ENCODE data around the gene MYOF.

DNA sequence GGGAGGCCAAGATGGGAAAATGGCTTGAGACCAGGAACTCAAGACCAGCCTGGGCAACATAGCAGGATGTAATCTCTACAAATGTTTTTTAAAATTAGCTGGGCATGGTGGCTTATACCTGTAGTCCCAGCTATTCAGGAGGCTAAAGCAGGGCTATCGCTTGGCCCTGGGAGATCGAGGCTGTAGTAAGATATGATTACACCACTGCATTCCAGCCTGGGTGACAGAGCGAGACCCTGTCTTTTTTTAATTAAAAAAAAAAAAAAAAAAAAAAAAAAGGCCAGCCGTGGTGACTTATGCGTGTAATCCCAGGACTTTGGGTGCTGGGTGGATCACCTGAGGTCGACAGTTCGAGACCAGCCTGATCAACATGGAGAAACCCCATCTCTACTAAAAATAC, 27.4 kb downstream of the MYOF start:
- TF ChIP-seq, protein P1, sequence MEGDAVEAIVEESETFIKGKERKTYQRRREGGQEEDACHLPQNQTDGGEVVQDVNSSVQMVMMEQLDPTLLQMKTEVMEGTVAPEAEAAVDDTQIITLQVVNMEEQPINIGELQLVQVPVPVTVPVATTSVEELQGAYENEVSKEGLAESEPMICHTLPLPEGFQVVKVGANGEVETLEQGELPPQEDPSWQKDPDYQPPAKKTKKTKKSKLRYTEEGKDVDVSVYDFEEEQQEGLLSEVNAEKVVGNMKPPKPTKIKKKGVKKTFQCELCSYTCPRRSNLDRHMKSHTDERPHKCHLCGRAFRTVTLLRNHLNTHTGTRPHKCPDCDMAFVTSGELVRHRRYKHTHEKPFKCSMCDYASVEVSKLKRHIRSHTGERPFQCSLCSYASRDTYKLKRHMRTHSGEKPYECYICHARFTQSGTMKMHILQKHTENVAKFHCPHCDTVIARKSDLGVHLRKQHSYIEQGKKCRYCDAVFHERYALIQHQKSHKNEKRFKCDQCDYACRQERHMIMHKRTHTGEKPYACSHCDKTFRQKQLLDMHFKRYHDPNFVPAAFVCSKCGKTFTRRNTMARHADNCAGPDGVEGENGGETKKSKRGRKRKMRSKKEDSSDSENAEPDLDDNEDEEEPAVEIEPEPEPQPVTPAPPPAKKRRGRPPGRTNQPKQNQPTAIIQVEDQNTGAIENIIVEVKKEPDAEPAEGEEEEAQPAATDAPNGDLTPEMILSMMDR (IDR thresholded peaks at IDR 0.05 in 2 of 3, conservative IDR thresholded peaks at IDR 0.05 in 1 of 3; ENCODE audit: control insufficient read depth in 2 of 3, extremely low read depth in 1 of 3, insufficient read depth in 1 of 3, low read depth in 3 of 3, low read length in 3 of 3), result no peak
- no peak for TF ChIP-seq TBL1XR1 (IDR thresholded peaks at IDR 0.05; ENCODE audit: low read depth, low read length)
- no peak for TF ChIP-seq RCOR1 (conservative IDR thresholded peaks at IDR 0.05; ENCODE audit: low read depth, low read length)
- no peak for TF ChIP-seq MAX (IDR thresholded peaks at IDR 0.05; ENCODE audit: low read depth, low read length)
- TF ChIP-seq SUZ12 (IDR thresholded peaks at IDR 0.05; ENCODE audit: unreplicated experiment), result no peak
- no peak for TF ChIP-seq SMARCA5 (IDR thresholded peaks at IDR 0.05)

Measured in GM12878 (cell line).